ENCODE data around the gene FAM219B.

DNA sequence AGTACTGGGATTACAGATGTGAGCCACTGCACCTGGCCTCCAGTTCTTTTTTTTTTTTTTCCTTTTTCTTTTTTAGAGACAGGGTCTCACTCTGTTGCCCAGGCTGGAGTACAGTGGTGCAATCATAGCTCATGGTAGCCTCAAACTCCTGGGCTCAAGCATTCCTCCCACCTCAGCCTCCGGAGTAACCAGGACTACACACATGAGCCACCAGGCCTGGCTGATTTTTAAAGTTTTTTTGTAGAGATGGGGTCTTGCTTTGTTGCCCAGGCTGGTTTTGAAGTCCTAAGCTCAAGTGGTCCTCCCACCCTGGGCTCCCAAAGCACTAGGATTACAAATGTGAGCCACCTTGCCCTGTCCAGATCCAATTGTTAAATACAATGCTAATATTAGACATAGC lies 50.1 kb downstream of the FAM219B start:
- TF ChIP-seq, protein P1, sequence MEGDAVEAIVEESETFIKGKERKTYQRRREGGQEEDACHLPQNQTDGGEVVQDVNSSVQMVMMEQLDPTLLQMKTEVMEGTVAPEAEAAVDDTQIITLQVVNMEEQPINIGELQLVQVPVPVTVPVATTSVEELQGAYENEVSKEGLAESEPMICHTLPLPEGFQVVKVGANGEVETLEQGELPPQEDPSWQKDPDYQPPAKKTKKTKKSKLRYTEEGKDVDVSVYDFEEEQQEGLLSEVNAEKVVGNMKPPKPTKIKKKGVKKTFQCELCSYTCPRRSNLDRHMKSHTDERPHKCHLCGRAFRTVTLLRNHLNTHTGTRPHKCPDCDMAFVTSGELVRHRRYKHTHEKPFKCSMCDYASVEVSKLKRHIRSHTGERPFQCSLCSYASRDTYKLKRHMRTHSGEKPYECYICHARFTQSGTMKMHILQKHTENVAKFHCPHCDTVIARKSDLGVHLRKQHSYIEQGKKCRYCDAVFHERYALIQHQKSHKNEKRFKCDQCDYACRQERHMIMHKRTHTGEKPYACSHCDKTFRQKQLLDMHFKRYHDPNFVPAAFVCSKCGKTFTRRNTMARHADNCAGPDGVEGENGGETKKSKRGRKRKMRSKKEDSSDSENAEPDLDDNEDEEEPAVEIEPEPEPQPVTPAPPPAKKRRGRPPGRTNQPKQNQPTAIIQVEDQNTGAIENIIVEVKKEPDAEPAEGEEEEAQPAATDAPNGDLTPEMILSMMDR (IDR thresholded peaks at IDR 0.05; ENCODE audit: low read depth, low read length, missing input control): no peak
- TF ChIP-seq, protein P2, sequence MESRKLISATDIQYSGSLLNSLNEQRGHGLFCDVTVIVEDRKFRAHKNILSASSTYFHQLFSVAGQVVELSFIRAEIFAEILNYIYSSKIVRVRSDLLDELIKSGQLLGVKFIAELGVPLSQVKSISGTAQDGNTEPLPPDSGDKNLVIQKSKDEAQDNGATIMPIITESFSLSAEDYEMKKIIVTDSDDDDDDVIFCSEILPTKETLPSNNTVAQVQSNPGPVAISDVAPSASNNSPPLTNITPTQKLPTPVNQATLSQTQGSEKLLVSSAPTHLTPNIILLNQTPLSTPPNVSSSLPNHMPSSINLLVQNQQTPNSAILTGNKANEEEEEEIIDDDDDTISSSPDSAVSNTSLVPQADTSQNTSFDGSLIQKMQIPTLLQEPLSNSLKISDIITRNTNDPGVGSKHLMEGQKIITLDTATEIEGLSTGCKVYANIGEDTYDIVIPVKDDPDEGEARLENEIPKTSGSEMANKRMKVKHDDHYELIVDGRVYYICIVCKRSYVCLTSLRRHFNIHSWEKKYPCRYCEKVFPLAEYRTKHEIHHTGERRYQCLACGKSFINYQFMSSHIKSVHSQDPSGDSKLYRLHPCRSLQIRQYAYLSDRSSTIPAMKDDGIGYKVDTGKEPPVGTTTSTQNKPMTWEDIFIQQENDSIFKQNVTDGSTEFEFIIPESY (IDR thresholded peaks at IDR 0.05): no peak
- TF ChIP-seq YY1 (IDR thresholded peaks at IDR 0.05) (no peak), RAD21 (IDR thresholded peaks at IDR 0.05) (no peak)
- TF ChIP-seq, protein P3, sequence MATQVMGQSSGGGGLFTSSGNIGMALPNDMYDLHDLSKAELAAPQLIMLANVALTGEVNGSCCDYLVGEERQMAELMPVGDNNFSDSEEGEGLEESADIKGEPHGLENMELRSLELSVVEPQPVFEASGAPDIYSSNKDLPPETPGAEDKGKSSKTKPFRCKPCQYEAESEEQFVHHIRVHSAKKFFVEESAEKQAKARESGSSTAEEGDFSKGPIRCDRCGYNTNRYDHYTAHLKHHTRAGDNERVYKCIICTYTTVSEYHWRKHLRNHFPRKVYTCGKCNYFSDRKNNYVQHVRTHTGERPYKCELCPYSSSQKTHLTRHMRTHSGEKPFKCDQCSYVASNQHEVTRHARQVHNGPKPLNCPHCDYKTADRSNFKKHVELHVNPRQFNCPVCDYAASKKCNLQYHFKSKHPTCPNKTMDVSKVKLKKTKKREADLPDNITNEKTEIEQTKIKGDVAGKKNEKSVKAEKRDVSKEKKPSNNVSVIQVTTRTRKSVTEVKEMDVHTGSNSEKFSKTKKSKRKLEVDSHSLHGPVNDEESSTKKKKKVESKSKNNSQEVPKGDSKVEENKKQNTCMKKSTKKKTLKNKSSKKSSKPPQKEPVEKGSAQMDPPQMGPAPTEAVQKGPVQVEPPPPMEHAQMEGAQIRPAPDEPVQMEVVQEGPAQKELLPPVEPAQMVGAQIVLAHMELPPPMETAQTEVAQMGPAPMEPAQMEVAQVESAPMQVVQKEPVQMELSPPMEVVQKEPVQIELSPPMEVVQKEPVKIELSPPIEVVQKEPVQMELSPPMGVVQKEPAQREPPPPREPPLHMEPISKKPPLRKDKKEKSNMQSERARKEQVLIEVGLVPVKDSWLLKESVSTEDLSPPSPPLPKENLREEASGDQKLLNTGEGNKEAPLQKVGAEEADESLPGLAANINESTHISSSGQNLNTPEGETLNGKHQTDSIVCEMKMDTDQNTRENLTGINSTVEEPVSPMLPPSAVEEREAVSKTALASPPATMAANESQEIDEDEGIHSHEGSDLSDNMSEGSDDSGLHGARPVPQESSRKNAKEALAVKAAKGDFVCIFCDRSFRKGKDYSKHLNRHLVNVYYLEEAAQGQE (IDR thresholded peaks at IDR 0.05): no peak
- TF ChIP-seq, protein P4, sequence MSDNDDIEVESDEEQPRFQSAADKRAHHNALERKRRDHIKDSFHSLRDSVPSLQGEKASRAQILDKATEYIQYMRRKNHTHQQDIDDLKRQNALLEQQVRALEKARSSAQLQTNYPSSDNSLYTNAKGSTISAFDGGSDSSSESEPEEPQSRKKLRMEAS (IDR thresholded peaks at IDR 0.05): no peak
- TF ChIP-seq, protein P5, sequence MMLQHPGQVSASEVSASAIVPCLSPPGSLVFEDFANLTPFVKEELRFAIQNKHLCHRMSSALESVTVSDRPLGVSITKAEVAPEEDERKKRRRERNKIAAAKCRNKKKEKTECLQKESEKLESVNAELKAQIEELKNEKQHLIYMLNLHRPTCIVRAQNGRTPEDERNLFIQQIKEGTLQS (IDR thresholded peaks at IDR 0.05): no peak

All from liver (tissue), 3 donors.